ENCODE results near the gene TMEM242. TPM values are rescaled to one million over a fixed set of nuclear protein-coding genes. Genes with fewer than 3 reads are reported as not detected.

Gene TMEM242
- total and polyA plus RNA-seq, 2 of the 13 experiments (the other 11 are each of a cell fraction or from before 2014, with no cell fraction given) = 5.6 to 11.1 TPM

DNA sequence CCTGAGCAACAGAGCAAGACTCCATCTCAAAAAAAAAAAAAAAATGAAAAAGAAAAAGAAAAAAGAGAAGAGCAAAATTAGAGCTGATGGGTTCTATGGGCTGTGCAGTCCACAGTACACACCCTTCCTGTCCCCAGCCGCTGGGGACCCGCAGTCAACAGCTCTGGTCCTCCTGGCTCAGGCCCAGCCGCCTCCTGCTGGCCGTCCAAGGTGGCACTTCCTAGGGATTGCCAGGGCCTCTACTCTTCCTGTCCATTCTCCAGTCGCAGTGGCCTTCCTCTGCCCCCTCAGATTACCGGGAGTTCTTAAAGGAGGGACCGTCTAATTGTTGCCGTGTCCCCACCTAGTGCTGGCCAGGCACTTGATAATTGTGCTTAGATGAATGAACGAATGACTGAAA lies 41.7 kb downstream of the TMEM242 start:
- H3K79me2 ChIP-seq (ENCODE audit: insufficient read depth, low read length) = no peaks in the 10 kb centered on the region
- ATAC-seq = peak; percentile 81
- H3K27ac ChIP-seq (ENCODE audit: extremely low read length, insufficient read depth, low read length) = no peak overlapping the region
- H2AFZ ChIP-seq (ENCODE audit: low read length) = no peak overlapping the region
- peaks cover 23% of the 10 kb centered on the region for H3K4me1 ChIP-seq (ENCODE audit: insufficient read depth, low read length)
- BruUV-seq (replicated peaks) = no TSS peak
- POLR2A ChIA-PET = interaction anchor here (0.6 kb wide), 1 partner anchor 42 kb away, joined by 3 read pairs; the partner anchor contains the start of gene TMEM242
- peaks cover 0 to 2% of the 10 kb centered on the region in 2 experiments; a peak in 2 of 5 replicates for H3K27me3 ChIP-seq (ENCODE audit: control insufficient read depth in 1 of 2, insufficient read depth in 2 of 2, low read length in 2 of 2)
- H3K36me3 ChIP-seq (replicated peaks in 1 of 2; ENCODE audit: control insufficient read depth in 1 of 2, insufficient read depth in 2 of 2, low read length in 2 of 2) = no peaks in the 10 kb centered on the region
- H3K9me3 ChIP-seq (ENCODE audit: low read length) = no peaks in the 10 kb centered on the region
- no peak overlapping the region for H3K4me2 ChIP-seq (ENCODE audit: low read depth, low read length)
- CTCF ChIA-PET (ENCODE audit: low intra/inter-chr PET ratio, low total read pairs) = no interaction called here
- no peak overlapping the region for H3K4me3 ChIP-seq (replicated peaks in 1 of 3; ENCODE audit: insufficient read depth in 1 of 3, low read depth in 2 of 3, low read length in 3 of 3)
- in situ Hi-C loops (cut with HindIII; ENCODE audit: extremely low pct_ligation_motif_present, low pct_unique_long_range_greater_than_20kb) = no loop called here
- intact Hi-C loops (cut with micrococcal nuclease; ENCODE audit: unreplicated experiment) = no loop called here
- WGBS (ENCODE audit: low lambda C conversion rate) = 30% methylated on average over 3 of the region's 9 CpGs
- DNase-seq (ENCODE audit: low spot score) = no peak
- no peak for FAIRE-seq
- H4K20me1 ChIP-seq (ENCODE audit: insufficient read depth, low read length) = no peaks in the 10 kb centered on the region
- no peak overlapping the region for H3K9ac ChIP-seq (ENCODE audit: insufficient read depth, low read depth, low read length)
- TF ChIP-seq SP2 (CRISPR knock-in tag; IDR thresholded peaks at IDR 0.05) (no peak), STAG1 (CRISPR knock-in tag; IDR thresholded peaks at IDR 0.05) (peak; percentile 41), ZNF564 (CRISPR knock-in tag; IDR thresholded peaks at IDR 0.05) (peak; percentile 99), ZNF768 (CRISPR knock-in tag; IDR thresholded peaks at IDR 0.05) (peak; percentile 40; the same call in 1 of the 2 replicates)
- TF ChIP-seq, protein P1, sequence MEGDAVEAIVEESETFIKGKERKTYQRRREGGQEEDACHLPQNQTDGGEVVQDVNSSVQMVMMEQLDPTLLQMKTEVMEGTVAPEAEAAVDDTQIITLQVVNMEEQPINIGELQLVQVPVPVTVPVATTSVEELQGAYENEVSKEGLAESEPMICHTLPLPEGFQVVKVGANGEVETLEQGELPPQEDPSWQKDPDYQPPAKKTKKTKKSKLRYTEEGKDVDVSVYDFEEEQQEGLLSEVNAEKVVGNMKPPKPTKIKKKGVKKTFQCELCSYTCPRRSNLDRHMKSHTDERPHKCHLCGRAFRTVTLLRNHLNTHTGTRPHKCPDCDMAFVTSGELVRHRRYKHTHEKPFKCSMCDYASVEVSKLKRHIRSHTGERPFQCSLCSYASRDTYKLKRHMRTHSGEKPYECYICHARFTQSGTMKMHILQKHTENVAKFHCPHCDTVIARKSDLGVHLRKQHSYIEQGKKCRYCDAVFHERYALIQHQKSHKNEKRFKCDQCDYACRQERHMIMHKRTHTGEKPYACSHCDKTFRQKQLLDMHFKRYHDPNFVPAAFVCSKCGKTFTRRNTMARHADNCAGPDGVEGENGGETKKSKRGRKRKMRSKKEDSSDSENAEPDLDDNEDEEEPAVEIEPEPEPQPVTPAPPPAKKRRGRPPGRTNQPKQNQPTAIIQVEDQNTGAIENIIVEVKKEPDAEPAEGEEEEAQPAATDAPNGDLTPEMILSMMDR (CRISPR knock-in tag; IDR thresholded peaks at IDR 0.05) = peak; percentile 51
- TF ChIP-seq, protein P2, sequence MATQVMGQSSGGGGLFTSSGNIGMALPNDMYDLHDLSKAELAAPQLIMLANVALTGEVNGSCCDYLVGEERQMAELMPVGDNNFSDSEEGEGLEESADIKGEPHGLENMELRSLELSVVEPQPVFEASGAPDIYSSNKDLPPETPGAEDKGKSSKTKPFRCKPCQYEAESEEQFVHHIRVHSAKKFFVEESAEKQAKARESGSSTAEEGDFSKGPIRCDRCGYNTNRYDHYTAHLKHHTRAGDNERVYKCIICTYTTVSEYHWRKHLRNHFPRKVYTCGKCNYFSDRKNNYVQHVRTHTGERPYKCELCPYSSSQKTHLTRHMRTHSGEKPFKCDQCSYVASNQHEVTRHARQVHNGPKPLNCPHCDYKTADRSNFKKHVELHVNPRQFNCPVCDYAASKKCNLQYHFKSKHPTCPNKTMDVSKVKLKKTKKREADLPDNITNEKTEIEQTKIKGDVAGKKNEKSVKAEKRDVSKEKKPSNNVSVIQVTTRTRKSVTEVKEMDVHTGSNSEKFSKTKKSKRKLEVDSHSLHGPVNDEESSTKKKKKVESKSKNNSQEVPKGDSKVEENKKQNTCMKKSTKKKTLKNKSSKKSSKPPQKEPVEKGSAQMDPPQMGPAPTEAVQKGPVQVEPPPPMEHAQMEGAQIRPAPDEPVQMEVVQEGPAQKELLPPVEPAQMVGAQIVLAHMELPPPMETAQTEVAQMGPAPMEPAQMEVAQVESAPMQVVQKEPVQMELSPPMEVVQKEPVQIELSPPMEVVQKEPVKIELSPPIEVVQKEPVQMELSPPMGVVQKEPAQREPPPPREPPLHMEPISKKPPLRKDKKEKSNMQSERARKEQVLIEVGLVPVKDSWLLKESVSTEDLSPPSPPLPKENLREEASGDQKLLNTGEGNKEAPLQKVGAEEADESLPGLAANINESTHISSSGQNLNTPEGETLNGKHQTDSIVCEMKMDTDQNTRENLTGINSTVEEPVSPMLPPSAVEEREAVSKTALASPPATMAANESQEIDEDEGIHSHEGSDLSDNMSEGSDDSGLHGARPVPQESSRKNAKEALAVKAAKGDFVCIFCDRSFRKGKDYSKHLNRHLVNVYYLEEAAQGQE (IDR thresholded peaks at IDR 0.05; ENCODE audit: borderline replicate concordance in 1 of 2, low read depth in 1 of 2, low read length in 2 of 2) = no peak
